Kidney (tissue), 14 donors: Measurements from ENCODE around the gene CFAP74. TPM values are rescaled to one million over a fixed set of nuclear protein-coding genes. Genes with fewer than 3 reads are reported as not detected.
A peak's percentile ranks its signal among the peaks of the same experiment; 100 is the strongest.

Experiments
- DNase-seq, 5 donors: peaks; one replicate each; pipeline ENCODE4 v3.0.0-alpha.2; 2013 to 2020
- FAIRE-seq: peaks from 2 replicates; lab custom pipeline; 2012; peaks lifted over from hg19 to GRCh38; lab: Jason Lieb, UNC
- H3K27ac ChIP-seq, 2 donors: one replicate each; pipeline ENCODE4 v1.7.0; 2013; ENCODE audit warnings: low read depth in 2 of 2, low read length in 2 of 2, inconsistent platforms in 1 of 2
- H3K27me3 ChIP-seq: one replicate; pipeline ENCODE4 v1.7.1; 2013; ENCODE audit warnings: low read length, inconsistent platforms; ENCODE audit not compliant: control insufficient read depth, insufficient read depth
- H3K36me3 ChIP-seq, 3 donors: one replicate each; pipeline versions ENCODE4 v1.7.0 to v1.7.1; 2013; ENCODE audit warnings: low read length in 3 of 3, control low read depth in 1 of 3, inconsistent platforms in 1 of 3; ENCODE audit not compliant: insufficient read depth in 3 of 3, control insufficient read depth in 2 of 3
- H3K4me1 ChIP-seq, 3 donors: one replicate each; pipeline versions ENCODE4 v1.7.0 to v1.7.1; 2013; ENCODE audit warnings: low read length in 3 of 3, inconsistent platforms in 1 of 3, low read depth in 1 of 3; ENCODE audit not compliant: control insufficient read depth in 2 of 3, insufficient read depth in 2 of 3
- H3K4me3 ChIP-seq, 3 donors: one replicate each; pipeline versions ENCODE4 v1.7.0 to v1.8.1; 2013; ENCODE audit warnings: low read length in 3 of 3, control low read depth in 1 of 3, inconsistent platforms in 1 of 3
- H3K9ac ChIP-seq, 3 donors: one replicate each; pipeline versions ENCODE4 v1.7.0 to v1.7.1; 2013; ENCODE audit warnings: low read length in 3 of 3, control low read depth in 1 of 3, inconsistent platforms in 1 of 3
- H3K9me3 ChIP-seq, 3 donors: one replicate each; pipeline versions ENCODE4 v1.7.0 to v1.7.1; 2013; ENCODE audit warnings: low read length in 3 of 3, control low read depth in 1 of 3, inconsistent platforms in 1 of 3; ENCODE audit not compliant: control insufficient read depth in 2 of 3, insufficient read depth in 1 of 3
- CTCF ChIP-seq: IDR thresholded peaks from 3 replicates; pipeline ENCODE4 v1.5.1; 2012; ENCODE audit warnings: mild to moderate bottlenecking, moderate library complexity, borderline replicate concordance; ENCODE audit not compliant: insufficient read depth; ENCODE audit errors: extremely low read depth
- intact Hi-C: fragments of 100-400 bp; cut with DNase I; formaldehyde crosslinking; loops from one replicate; pipeline ENCODE4 v1.11.1; 2022
- polyA plus RNA-seq: library from polyadenylated mRNA; stranded (reverse); fragments of 350-450 nt; fragmentation: Illumina TruSeq; extraction: RNeasy Lipid Tissue Mini Kit (QIAGEN cat#74804); gene quantifications from one replicate; pipeline ENCODE4 v1.2.3, GENCODE V29; 2014; ENCODE audit warnings: low read depth, low replicate concordance; ENCODE audit not compliant: insufficient read depth
- total RNA-seq: library from RNA; stranded (reverse); fragmentation: NEBNext Ultra II Directional; extraction: Animal tissue kit (Norgen Biotek cat#: 25700); gene quantifications from one replicate; pipeline ENCODE4 v1.2.1, GENCODE V29; 2021
- donor health status: control.
- donor health status: control.
- donor health status: control.
- donor health status: control.
- donor health status: control.
- donor health status: DM: yes; HTN: yes; CAD: no.
- donor health status: Normal renal cell carcinoma (clear cell type).

CFAP74 gene
- total and polyA plus RNA-seq, 2 donors from 2014 or later, result not detected

- intact Hi-C loops, result no loop called here
- DNase-seq, result peak in 2 of 5 donors; percentile 51 to 68
- H3K27ac ChIP-seq, result no peak overlapping the region
- H3K27me3 ChIP-seq, result no peaks in the 10 kb centered on the region
- H3K36me3 ChIP-seq, result no peaks in the 10 kb centered on the region
- no peak for TF ChIP-seq CTCF
- H3K9me3 ChIP-seq, result no peaks in the 10 kb centered on the region
- H3K4me3 ChIP-seq, result no peak overlapping the region
- no peak for FAIRE-seq
- H3K9ac ChIP-seq, result no peak overlapping the region
- H3K4me1 ChIP-seq, result peaks cover 0 to 13% (median 0%) of the 10 kb centered on the region in 3 donors
These were observed 92.8 kb downstream of the CFAP74 start for GRCh38 chr1:1910651-1911331.

- Histone ChIP-seq H3K4me1 (peaks cover 0 to 13% (median 0%) of the 10 kb centered on the region in 3 donors), H3K27me3 (no peaks in the 10 kb centered on the region), H3K4me3 (peak overlapping the region in 1 of 3 donors; percentile 46), H3K27ac (no peak overlapping the region), H3K36me3 (no peaks in the 10 kb centered on the region), H3K9me3 (no peaks in the 10 kb centered on the region), H3K9ac (peak overlapping the region in 1 of 3 donors; percentile 26)
- intact Hi-C loops, result no loop called here
- TF ChIP-seq CTCF, result no peak
- DNase-seq (peak in 1 of 5 donors; percentile 50), FAIRE-seq (no peak)
These were observed 93.5 kb downstream of the CFAP74 start for GRCh38 chr1:1910033-1910465.

GRCh38 chr1:1908506-1908791 is 95.1 kb downstream of the CFAP74 start:
- H3K36me3 ChIP-seq, result no peaks in the 10 kb centered on the region
- no peak for TF ChIP-seq CTCF
- no peaks in the 10 kb centered on the region for H3K9me3 ChIP-seq
- DNase-seq, result peak in 1 of 5 donors; percentile 89
- peak overlapping the region; percentile 36 to 68 (median 39) for H3K4me3 ChIP-seq
- H3K4me1 ChIP-seq, result peaks cover 0 to 13% (median 0%) of the 10 kb centered on the region in 3 donors
- peak overlapping the region; percentile 33 to 71 for H3K27ac ChIP-seq
- H3K27me3 ChIP-seq, result no peaks in the 10 kb centered on the region
- no peak for FAIRE-seq
- intact Hi-C loops, result no loop called here
- peak overlapping the region in 2 of 3 donors; percentile 65 to 69 for H3K9ac ChIP-seq
